Coronary artery (tissue), 2 donors: ENCODE measurements around the gene IFIH1.

Experiments
- DNase-seq: peaks from one replicate; pipeline ENCODE4 v3.0.0-alpha.2; 2017; ENCODE audit warnings: low spot score
- H3K27ac ChIP-seq, 2 donors: fragments of 200-600 bp; sonication (generic); one replicate each; pipeline ENCODE4 v1.5.1; 2016 to 2019
- H3K4me3 ChIP-seq: fragments of 200-600 bp; sonication (generic); 2 replicates; pipeline ENCODE4 v1.5.1; 2016; ENCODE audit warnings: mild to moderate bottlenecking, moderate library complexity
- TF ChIP-seq, protein P1 (sequence below): fragments of 200-600 bp; sonication (generic); IDR thresholded peaks from one replicate; pipeline ENCODE4 v1.5.1; 2019; ENCODE audit warnings: antibody characterized with exemption

Gene IFIH1

DNA sequence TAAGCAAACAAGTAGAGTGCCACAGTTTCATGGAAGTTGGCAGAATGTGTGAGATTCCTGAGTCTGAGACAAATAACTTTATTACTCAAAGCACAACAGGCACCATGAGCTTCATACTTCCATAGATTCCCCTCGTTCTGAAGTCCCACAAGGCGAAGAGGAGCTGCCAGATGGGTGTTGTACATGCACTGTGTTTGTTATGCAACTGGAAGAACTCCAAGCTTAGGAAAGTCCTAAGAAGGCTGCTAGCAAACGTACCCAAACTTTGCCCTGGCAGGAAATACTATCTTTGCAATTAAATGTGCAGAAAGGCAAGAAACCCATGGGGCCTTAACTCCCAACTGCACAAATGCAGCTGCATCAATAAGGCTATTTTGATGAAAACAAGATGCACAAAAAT lies 23.8 kb upstream of the IFIH1 start:
- no peak for DNase-seq
- H3K4me3 ChIP-seq = no peak overlapping the region

DNA sequence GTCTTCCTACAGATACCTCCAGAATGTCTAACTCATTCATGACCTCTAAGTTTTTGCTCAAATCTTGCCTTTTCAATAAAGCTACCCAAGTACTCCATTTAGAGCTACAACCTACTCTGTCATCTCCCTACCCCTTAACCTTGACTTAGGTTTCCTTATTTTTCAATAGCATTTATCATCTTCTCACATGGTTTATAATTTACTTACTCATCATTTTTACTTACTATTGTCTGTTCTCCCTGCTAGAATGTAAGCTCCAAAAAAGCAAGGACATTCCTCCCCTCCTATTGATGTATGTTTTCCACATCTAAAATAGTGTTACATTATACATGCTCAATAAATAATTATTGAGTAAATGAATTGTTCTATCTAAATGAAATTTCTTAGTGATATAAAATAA lies 22.3 kb upstream of the IFIH1 start:
- no peak overlapping the region for H3K27ac ChIP-seq
- H3K4me3 ChIP-seq = no peak overlapping the region
- TF ChIP-seq, protein P1, sequence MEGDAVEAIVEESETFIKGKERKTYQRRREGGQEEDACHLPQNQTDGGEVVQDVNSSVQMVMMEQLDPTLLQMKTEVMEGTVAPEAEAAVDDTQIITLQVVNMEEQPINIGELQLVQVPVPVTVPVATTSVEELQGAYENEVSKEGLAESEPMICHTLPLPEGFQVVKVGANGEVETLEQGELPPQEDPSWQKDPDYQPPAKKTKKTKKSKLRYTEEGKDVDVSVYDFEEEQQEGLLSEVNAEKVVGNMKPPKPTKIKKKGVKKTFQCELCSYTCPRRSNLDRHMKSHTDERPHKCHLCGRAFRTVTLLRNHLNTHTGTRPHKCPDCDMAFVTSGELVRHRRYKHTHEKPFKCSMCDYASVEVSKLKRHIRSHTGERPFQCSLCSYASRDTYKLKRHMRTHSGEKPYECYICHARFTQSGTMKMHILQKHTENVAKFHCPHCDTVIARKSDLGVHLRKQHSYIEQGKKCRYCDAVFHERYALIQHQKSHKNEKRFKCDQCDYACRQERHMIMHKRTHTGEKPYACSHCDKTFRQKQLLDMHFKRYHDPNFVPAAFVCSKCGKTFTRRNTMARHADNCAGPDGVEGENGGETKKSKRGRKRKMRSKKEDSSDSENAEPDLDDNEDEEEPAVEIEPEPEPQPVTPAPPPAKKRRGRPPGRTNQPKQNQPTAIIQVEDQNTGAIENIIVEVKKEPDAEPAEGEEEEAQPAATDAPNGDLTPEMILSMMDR = no peak
- no peak for DNase-seq

More for the DNA sequence above, 23.8 kb upstream of the IFIH1 start:
- TF ChIP-seq, protein P1 = no peak
- no peak overlapping the region for H3K27ac ChIP-seq

DNA sequence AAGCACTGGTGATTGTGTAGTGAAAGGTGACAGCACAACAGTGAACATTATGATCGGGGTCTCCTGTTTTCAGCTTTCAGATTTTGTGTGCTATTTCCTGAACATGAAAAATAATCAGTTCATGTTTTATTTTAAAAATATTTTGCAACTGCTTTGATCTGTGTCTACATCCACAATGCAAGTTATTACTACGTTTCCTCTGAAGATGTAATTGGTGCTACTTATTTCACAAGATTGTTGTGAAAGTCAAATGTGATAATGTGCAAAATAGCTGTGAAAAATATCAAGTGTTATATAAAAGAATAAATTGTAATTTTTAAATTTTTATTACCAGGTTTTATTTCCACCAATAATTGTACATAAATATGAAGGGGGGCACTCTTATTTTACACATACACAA lies 19.4 kb upstream of the IFIH1 start:
- H3K4me3 ChIP-seq = no peak overlapping the region
- TF ChIP-seq, protein P1 = no peak
- no peak overlapping the region for H3K27ac ChIP-seq
- DNase-seq = no peak

DNA sequence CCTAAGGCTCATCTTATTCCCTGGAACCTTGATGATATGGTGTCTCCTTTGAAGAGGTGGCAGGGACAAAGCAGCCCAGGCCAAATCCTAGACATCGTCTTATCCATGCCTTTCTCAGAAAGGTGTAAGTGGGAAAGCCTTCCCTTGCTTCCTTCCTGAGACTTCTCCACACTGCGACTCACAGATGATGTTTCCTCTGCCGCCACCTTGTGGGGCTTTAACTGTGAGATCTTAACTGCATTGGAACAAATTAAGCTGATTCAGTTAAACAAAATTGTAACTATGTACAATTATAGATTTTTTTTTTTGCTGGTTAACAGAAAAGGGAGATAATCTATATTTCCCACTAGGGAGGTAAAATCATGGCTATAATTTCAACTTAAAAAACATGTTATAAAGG lies 15.5 kb upstream of the IFIH1 start:
- no peak for DNase-seq
- Histone ChIP-seq H3K27ac (no peak overlapping the region), H3K4me3 (no peak overlapping the region)
- TF ChIP-seq, protein P1 = no peak

DNA sequence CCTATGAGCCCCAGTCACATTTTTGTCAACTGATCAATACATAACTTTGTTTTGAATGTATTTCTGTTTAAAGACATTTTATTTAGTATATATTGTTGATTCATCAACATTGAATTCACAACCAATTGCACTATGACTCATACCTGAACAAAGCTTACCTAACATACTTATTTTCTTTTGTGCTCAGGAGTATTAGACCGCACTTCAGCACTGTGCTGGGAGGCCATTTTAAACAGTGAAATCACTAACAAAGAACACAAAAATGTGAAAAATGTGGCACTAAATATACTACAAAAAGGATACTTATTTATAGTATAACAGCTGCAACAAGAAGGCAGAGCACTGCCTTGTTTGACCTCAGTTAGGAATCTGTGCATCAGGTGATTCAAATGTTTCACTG lies 12.4 kb upstream of the IFIH1 start:
- Histone ChIP-seq H3K4me3 (no peak overlapping the region), H3K27ac (no peak overlapping the region)
- no peak for DNase-seq
- TF ChIP-seq, protein P1 = no peak

DNA sequence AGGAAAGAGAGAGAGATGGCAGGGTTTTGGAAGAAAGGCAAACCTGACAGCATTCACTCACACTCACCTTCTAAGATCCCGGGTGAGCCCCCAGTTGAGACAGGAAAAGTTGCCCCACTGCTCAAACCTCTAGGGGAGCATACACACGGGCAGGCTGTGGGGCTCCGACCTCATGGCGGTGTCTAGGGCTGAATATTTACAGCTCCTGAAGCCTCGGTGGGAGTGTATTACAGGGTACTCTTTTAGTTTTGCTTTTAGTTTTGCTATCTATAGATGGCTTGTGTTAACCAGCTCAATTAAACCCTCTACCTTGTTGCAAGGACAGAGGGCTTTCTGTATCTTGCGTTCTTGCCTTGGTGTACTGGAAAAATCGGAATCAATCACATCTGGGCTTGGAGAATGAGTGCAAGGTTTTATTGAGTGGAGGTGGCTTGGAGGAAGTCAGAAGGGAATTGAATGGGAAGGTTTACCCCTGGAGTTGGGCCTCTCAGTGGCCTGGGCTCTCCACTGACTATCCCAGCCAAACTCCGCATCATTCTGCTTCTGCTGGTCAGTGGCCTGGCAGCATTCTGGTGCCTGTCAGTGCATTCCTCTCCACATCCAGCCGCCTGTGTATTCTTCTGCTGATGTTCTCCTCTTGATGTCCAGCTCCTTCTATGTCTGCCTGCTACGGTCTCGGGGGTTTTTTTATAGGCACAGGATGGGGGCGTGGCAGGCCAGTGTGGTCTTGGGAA lies 10.1 kb upstream of the IFIH1 start:
- H3K27ac ChIP-seq = no peak overlapping the region
- H3K4me3 ChIP-seq = no peak overlapping the region
- TF ChIP-seq, protein P1 = no peak
- DNase-seq = no peak

DNA sequence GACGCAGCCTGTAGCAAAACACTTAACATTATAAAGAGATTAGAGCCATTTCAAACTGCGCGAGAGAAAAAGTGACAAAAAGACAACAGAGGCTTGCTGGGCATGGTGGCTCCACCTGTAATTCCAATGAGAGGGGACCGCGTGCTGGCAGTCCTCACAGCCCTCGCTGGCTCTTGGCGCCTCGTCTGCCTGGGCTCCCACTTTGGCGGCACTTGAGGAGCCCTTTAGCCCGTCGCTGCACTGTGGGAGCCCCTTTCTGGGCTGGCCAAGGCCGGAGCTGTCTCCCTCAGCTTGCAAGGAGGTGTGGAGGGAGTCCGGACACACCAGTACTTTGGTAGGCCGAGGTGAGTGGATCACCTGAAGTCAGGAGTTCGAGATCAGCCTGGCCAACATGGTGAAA lies 9.3 kb upstream of the IFIH1 start:
- TF ChIP-seq, protein P1 = no peak
- no peak overlapping the region for H3K27ac ChIP-seq
- no peak for DNase-seq
- no peak overlapping the region for H3K4me3 ChIP-seq
